ENCODE data around the gene AK8. TPM values are rescaled to one million over a fixed set of nuclear protein-coding genes. Genes with fewer than 3 reads are reported as not detected.

The AK8 gene
- total RNA-seq, 1 experiment from 2014 or later = 2.5 TPM

DNA sequence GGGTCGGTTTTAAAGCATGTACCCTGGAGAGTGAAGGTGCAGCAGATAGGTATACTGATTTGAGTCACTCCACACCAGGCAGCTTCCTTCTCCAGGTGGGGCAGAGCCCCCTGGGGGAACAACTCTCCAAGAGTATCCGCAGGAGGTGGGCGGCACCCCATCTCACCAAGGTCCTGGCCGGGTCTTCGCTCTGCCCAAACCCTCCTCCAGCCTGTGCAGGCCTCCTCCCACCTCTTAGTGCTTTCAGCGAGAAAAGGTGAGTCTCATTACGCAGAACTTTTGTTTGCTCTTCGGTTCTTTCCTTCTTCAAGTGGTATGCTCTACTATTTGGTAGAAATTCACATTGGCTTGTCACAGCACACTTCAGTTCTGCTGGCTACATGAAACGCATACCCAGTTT is 14.3 kb upstream of the AK8 start (continued):
- TF ChIP-seq, protein P1, sequence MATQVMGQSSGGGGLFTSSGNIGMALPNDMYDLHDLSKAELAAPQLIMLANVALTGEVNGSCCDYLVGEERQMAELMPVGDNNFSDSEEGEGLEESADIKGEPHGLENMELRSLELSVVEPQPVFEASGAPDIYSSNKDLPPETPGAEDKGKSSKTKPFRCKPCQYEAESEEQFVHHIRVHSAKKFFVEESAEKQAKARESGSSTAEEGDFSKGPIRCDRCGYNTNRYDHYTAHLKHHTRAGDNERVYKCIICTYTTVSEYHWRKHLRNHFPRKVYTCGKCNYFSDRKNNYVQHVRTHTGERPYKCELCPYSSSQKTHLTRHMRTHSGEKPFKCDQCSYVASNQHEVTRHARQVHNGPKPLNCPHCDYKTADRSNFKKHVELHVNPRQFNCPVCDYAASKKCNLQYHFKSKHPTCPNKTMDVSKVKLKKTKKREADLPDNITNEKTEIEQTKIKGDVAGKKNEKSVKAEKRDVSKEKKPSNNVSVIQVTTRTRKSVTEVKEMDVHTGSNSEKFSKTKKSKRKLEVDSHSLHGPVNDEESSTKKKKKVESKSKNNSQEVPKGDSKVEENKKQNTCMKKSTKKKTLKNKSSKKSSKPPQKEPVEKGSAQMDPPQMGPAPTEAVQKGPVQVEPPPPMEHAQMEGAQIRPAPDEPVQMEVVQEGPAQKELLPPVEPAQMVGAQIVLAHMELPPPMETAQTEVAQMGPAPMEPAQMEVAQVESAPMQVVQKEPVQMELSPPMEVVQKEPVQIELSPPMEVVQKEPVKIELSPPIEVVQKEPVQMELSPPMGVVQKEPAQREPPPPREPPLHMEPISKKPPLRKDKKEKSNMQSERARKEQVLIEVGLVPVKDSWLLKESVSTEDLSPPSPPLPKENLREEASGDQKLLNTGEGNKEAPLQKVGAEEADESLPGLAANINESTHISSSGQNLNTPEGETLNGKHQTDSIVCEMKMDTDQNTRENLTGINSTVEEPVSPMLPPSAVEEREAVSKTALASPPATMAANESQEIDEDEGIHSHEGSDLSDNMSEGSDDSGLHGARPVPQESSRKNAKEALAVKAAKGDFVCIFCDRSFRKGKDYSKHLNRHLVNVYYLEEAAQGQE (IDR thresholded peaks at IDR 0.05; ENCODE audit: low read depth) = no peak
- TF ChIP-seq CEBPB (IDR thresholded peaks at IDR 0.05; ENCODE audit: low read depth) = no peak

DNA sequence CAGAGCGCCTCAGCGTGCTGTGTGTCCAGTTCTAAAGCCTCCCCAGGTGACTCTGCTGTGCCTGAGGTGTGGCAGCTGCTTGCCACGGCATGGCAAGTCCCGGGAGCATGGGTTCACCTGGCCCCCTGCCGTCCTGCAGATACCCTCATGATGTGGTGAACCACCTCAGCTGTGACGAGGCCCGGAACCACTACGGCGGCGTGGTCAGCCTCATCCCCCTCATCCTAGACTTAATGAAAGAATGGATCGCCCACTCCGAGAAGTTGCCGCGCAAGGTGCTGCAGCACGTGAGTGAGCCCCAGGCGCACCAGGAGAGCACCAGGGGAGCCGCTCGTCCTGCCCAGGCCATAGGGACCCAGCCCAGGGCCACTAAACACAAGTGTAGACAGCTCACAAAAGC is 10.1 kb upstream of the AK8 start:
- Histone ChIP-seq H3K4me3 (replicated peaks in 1 of 2; ENCODE audit: low read depth in 1 of 2, low read length in 2 of 2) (no peak overlapping the region), H2AFZ (ENCODE audit: low read depth, low read length, poor library complexity, severe bottlenecking) (no peak overlapping the region), H3K4me2 (ENCODE audit: low read length) (no peak overlapping the region), H3K4me1 (ENCODE audit: control insufficient read depth in 1 of 2, insufficient read depth in 2 of 2, low read length in 2 of 2) (no peaks in the 10 kb centered on the region), H3K9ac (ENCODE audit: low read length) (no peak overlapping the region), H4K20me1 (ENCODE audit: insufficient read depth) (no peaks in the 10 kb centered on the region), H3K9me2 (ENCODE audit: insufficient read depth) (no peaks in the 10 kb centered on the region), H3K27ac (ENCODE audit: low read depth, low read length) (no peak overlapping the region), H3K9me3 (ENCODE audit: control insufficient read depth in 1 of 2, insufficient read depth in 1 of 2, low read depth in 1 of 2, low read length in 2 of 2) (no peaks in the 10 kb centered on the region), H3K79me2 (ENCODE audit: insufficient read depth, low read length) (no peaks in the 10 kb centered on the region), H3K36me3 (ENCODE audit: control insufficient read depth in 1 of 2, insufficient read depth in 2 of 2, low read length in 2 of 2) (no peaks in the 10 kb centered on the region; a peak in 1 of 4 replicates), H3K27me3 (ENCODE audit: insufficient read depth, low read length) (no peaks in the 10 kb centered on the region)
- intact Hi-C loops (cut with micrococcal nuclease) = no loop called here
- ATAC-seq (no peak), DNase-seq (ENCODE audit: low read depth, low spot score) (no peak)
- no TSS peak for BruUV-seq (replicated peaks)
- CTCF ChIA-PET = no interaction called here
- RAD21 ChIA-PET (ENCODE audit: low non-redundant PET in 1 of 2, low total read pairs in 2 of 2, uncharacterized antibody in 2 of 2, unreplicated experiment in 2 of 2) = no interaction called here
- POLR2A ChIA-PET = no interaction called here
- TF ChIP-seq EZH2 (IDR thresholded peaks at IDR 0.05) (no peak), TCF7L2 (IDR thresholded peaks at IDR 0.05; ENCODE audit: borderline replicate concordance, extremely low read depth, insufficient read depth, insufficient read length) (no peak), ZFX (IDR thresholded peaks at IDR 0.05) (no peak), CEBPB (IDR thresholded peaks at IDR 0.05; ENCODE audit: low read depth) (no peak), YY1 (IDR thresholded peaks at IDR 0.05; ENCODE audit: extremely low read depth, insufficient replicate concordance, low read depth, low read length) (no peak), CBX3 (IDR thresholded peaks at IDR 0.05; ENCODE audit: low read depth) (no peak), ELF1 (IDR thresholded peaks at IDR 0.05; ENCODE audit: borderline replicate concordance, low read depth) (no peak), JUND (IDR thresholded peaks at IDR 0.05) (no peak), SP1 (IDR thresholded peaks at IDR 0.05; ENCODE audit: low read depth) (no peak), EGR1 (IDR thresholded peaks at IDR 0.05; ENCODE audit: low read depth) (no peak), SIN3A (IDR thresholded peaks at IDR 0.05; ENCODE audit: low read depth) (no peak), ZNF274 (IDR thresholded peaks at IDR 0.05; ENCODE audit: low read depth, low read length) (no peak), SRF (IDR thresholded peaks at IDR 0.05; ENCODE audit: low read depth) (no peak)
- TF ChIP-seq, protein P2, sequence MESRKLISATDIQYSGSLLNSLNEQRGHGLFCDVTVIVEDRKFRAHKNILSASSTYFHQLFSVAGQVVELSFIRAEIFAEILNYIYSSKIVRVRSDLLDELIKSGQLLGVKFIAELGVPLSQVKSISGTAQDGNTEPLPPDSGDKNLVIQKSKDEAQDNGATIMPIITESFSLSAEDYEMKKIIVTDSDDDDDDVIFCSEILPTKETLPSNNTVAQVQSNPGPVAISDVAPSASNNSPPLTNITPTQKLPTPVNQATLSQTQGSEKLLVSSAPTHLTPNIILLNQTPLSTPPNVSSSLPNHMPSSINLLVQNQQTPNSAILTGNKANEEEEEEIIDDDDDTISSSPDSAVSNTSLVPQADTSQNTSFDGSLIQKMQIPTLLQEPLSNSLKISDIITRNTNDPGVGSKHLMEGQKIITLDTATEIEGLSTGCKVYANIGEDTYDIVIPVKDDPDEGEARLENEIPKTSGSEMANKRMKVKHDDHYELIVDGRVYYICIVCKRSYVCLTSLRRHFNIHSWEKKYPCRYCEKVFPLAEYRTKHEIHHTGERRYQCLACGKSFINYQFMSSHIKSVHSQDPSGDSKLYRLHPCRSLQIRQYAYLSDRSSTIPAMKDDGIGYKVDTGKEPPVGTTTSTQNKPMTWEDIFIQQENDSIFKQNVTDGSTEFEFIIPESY (IDR thresholded peaks at IDR 0.05; ENCODE audit: extremely low read depth, insufficient replicate concordance, low read length) = no peak
- TF ChIP-seq, protein P1 (IDR thresholded peaks at IDR 0.05; ENCODE audit: low read depth) = no peak
